GM19397 (cell line): Measurements from ENCODE around the gene RALGAPA2.

Experiments
- ATAC-seq: cut with Tn5 transposase; IDR thresholded peaks from one replicate; pipeline ENCODE4 v1.9.1; 2021; ENCODE audit warnings: mild to moderate bottlenecking, moderate library complexity; ENCODE audit not compliant: unreplicated experiment

The RALGAPA2 gene

GRCh38 chr20:20411836-20412235 lies 300.6 kb downstream of the RALGAPA2 start:
- ATAC-seq = no peak

- ATAC-seq = no peak
These were observed 301.0 kb downstream of the RALGAPA2 start for GRCh38 chr20:20411402-20411801.

GRCh38 chr20:20410678-20411077 lies 301.8 kb downstream of the RALGAPA2 start:
- ATAC-seq = no peak

GRCh38 chr20:20409331-20409730 lies 303.1 kb downstream of the RALGAPA2 start:
- no peak for ATAC-seq

- ATAC-seq = no peak
These were observed 304.3 kb downstream of the RALGAPA2 start for GRCh38 chr20:20407891-20408805.

- no peak for ATAC-seq
These were observed 306.1 kb downstream of the RALGAPA2 start for GRCh38 chr20:20406306-20406705.

GRCh38 chr20:20405623-20406022 lies 306.8 kb downstream of the RALGAPA2 start:
- ATAC-seq = no peak

- no peak for ATAC-seq
These were observed 307.8 kb downstream of the RALGAPA2 start for GRCh38 chr20:20404633-20405032.

GRCh38 chr20:20401991-20402390 lies 310.5 kb downstream of the RALGAPA2 start:
- no peak for ATAC-seq

- ATAC-seq = no peak
These were observed 312.6 kb downstream of the RALGAPA2 start for GRCh38 chr20:20399531-20400500.

- ATAC-seq = no peak
These were observed 314.3 kb downstream of the RALGAPA2 start for GRCh38 chr20:20398123-20398522.

GRCh38 chr20:20396794-20397193 lies 315.6 kb downstream of the RALGAPA2 start:
- no peak for ATAC-seq

- ATAC-seq = no peak
These were observed 316.4 kb downstream of the RALGAPA2 start for GRCh38 chr20:20395903-20396568.

- ATAC-seq = no peak
These were observed 317.4 kb downstream of the RALGAPA2 start for GRCh38 chr20:20395087-20395486.

GRCh38 chr20:20393207-20394120 lies 319.0 kb downstream of the RALGAPA2 start:
- no peak for ATAC-seq

GRCh38 chr20:20391766-20392165 lies 320.7 kb downstream of the RALGAPA2 start:
- ATAC-seq = no peak

- no peak for ATAC-seq
These were observed 321.3 kb downstream of the RALGAPA2 start for GRCh38 chr20:20391115-20391514.

- no peak for ATAC-seq
These were observed 322.1 kb downstream of the RALGAPA2 start for GRCh38 chr20:20390393-20390792.

- no peak for ATAC-seq
These were observed 326.3 kb downstream of the RALGAPA2 start for GRCh38 chr20:20386192-20386591.

GRCh38 chr20:20375862-20376261 lies 336.6 kb downstream of the RALGAPA2 start:
- no peak for ATAC-seq
